Astrocyte of the hippocampus (primary cell): Measurements from ENCODE around the gene ZFPM1.
"Not testable (repeated sequence)": the region's sequence is repeated elsewhere in the genome, so short reads cannot be mapped to it uniquely, and the experiment has no call there.

Source experiments
- DNase-seq: peaks from one replicate; pipeline ENCODE4 v3.0.0; 2011; ENCODE audit warnings: low read depth, low spot score

The ZFPM1 gene

GRCh38 chr16:88511906-88512305 lies 58.8 kb downstream of the ZFPM1 start:
- no peak for DNase-seq

GRCh38 chr16:88512728-88513696 lies 59.9 kb downstream of the ZFPM1 start:
- DNase-seq = no peak

GRCh38 chr16:88514070-88514469 lies 61.0 kb downstream of the ZFPM1 start:
- no peak for DNase-seq

- no peak for DNase-seq
Observed at GRCh38 chr16:88514526-88515232, 61.6 kb downstream of the ZFPM1 start.

- DNase-seq = no peak
Observed at GRCh38 chr16:88515371-88515770, 62.3 kb downstream of the ZFPM1 start.

- DNase-seq = no peak
Observed at GRCh38 chr16:88515925-88516594, 63.0 kb downstream of the ZFPM1 start.

- DNase-seq = no peak
Observed at GRCh38 chr16:88516601-88517061, 63.6 kb downstream of the ZFPM1 start.

- not testable (repeated sequence) for DNase-seq
Observed at GRCh38 chr16:88517208-88517774, 64.2 kb downstream of the ZFPM1 start.

GRCh38 chr16:88518411-88519111 lies 65.5 kb downstream of the ZFPM1 start:
- DNase-seq = not testable (repeated sequence)

- no peak for DNase-seq
Observed at GRCh38 chr16:88519240-88519639, 66.2 kb downstream of the ZFPM1 start.

GRCh38 chr16:88519938-88520653 lies 67.0 kb downstream of the ZFPM1 start:
- DNase-seq = no peak

- DNase-seq = no peak
Observed at GRCh38 chr16:88521674-88522073, 68.6 kb downstream of the ZFPM1 start.

- no peak for DNase-seq
Observed at GRCh38 chr16:88522276-88522949, 69.3 kb downstream of the ZFPM1 start.

- DNase-seq = no peak
Observed at GRCh38 chr16:88523309-88524161, 70.5 kb downstream of the ZFPM1 start.

- DNase-seq = no peak
Observed at GRCh38 chr16:88524274-88524972, 71.3 kb downstream of the ZFPM1 start.

GRCh38 chr16:88524973-88525662 lies 72.0 kb downstream of the ZFPM1 start:
- no peak for DNase-seq

- no peak for DNase-seq
Observed at GRCh38 chr16:88525663-88525990, 72.5 kb downstream of the ZFPM1 start.
